Amniotic epithelial cell (primary cell): ENCODE measurements around the gene SPRED2.
A peak's percentile ranks its signal among the peaks of the same experiment; 100 is the strongest.

Source experiments
- DNase-seq: peaks from one replicate; pipeline ENCODE4 v3.0.0-alpha.2; 2010; ENCODE audit warnings: low read depth

The SPRED2 gene

GRCh38 chr2:65442420-65443020 lies 10.1 kb upstream of the SPRED2 start:
- no peak for DNase-seq

GRCh38 chr2:65438137-65438899 lies 5.9 kb upstream of the SPRED2 start:
- no peak for DNase-seq

GRCh38 chr2:65437392-65438135 lies 5.2 kb upstream of the SPRED2 start:
- DNase-seq, result no peak

- DNase-seq, result no peak
These were observed 4.4 kb upstream of the SPRED2 start for GRCh38 chr2:65436824-65437221.

GRCh38 chr2:65436169-65436823 lies 3.9 kb upstream of the SPRED2 start:
- peak; percentile 93 for DNase-seq

GRCh38 chr2:65435625-65436168 lies 3.3 kb upstream of the SPRED2 start:
- peak; percentile 81 for DNase-seq

- DNase-seq, result no peak
These were observed 2.3 kb upstream of the SPRED2 start for GRCh38 chr2:65434592-65435241.

GRCh38 chr2:65431421-65432226 lies 775 bp downstream of the SPRED2 start:
- peak; percentile 28 for DNase-seq

- DNase-seq, result peak; percentile 31
These were observed 1.6 kb downstream of the SPRED2 start for GRCh38 chr2:65430603-65431420.

GRCh38 chr2:65429786-65430602 lies 2.4 kb downstream of the SPRED2 start:
- no peak for DNase-seq

- DNase-seq, result no peak
These were observed 4.9 kb downstream of the SPRED2 start for GRCh38 chr2:65427532-65427931.

- no peak for DNase-seq
These were observed 7.1 kb downstream of the SPRED2 start for GRCh38 chr2:65425276-65425675.

GRCh38 chr2:65424391-65424790 lies 8.0 kb downstream of the SPRED2 start:
- DNase-seq, result no peak

- no peak for DNase-seq
These were observed 11.0 kb downstream of the SPRED2 start for GRCh38 chr2:65421432-65421748.

- DNase-seq, result peak; percentile 76
These were observed 11.5 kb downstream of the SPRED2 start for GRCh38 chr2:65420712-65421431.

GRCh38 chr2:65417509-65418085 lies 14.8 kb downstream of the SPRED2 start:
- DNase-seq, result no peak

GRCh38 chr2:65416945-65417344 lies 15.5 kb downstream of the SPRED2 start:
- DNase-seq, result no peak

GRCh38 chr2:65416321-65416720 lies 16.1 kb downstream of the SPRED2 start:
- DNase-seq, result no peak
